ENCODE measurements around the gene ZNF614.

DNA sequence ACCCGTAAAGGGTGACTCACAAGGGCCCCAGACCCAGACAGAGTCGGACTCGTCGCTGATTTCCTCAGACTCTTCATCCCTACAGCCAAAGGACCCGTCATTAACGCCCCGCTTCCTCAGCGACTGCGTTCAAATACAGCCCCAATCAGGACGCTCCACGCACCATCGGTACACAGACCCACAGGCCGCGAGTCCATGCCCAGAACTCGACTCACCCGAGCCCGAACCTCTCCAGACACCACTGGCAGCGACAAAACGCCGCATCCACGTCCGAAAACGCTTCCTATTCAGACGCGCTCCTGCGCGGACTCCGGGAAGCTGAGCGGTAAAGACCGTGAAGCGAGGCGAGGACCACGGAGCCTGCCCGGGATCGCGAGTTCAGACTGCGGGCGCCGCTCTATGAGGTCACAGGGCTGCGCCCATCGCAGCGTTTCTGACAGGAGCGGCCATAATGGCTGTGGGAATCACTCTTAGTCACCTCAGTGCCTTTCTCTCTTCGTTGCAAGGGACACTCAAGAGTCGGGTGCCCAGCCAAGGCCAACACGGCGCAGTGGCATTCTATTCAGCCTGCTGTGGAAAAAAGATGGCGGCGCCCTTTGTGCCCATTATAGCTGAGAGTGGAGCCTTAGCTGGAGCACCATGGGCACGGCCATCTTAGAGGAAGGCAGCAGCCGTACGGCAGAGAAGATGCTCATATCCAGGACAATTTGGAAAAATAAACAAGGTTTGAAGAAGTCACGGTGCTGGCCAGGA, at the start of gene ZNF614:
- TF ChIP-seq, protein P1, sequence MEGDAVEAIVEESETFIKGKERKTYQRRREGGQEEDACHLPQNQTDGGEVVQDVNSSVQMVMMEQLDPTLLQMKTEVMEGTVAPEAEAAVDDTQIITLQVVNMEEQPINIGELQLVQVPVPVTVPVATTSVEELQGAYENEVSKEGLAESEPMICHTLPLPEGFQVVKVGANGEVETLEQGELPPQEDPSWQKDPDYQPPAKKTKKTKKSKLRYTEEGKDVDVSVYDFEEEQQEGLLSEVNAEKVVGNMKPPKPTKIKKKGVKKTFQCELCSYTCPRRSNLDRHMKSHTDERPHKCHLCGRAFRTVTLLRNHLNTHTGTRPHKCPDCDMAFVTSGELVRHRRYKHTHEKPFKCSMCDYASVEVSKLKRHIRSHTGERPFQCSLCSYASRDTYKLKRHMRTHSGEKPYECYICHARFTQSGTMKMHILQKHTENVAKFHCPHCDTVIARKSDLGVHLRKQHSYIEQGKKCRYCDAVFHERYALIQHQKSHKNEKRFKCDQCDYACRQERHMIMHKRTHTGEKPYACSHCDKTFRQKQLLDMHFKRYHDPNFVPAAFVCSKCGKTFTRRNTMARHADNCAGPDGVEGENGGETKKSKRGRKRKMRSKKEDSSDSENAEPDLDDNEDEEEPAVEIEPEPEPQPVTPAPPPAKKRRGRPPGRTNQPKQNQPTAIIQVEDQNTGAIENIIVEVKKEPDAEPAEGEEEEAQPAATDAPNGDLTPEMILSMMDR (IDR thresholded peaks at IDR 0.05 in 8 of 11, conservative IDR thresholded peaks at IDR 0.05 in 3 of 11): no peak
- peak in 1 of 3 donors; percentile 46 for TF ChIP-seq POLR2A (IDR thresholded peaks at IDR 0.05)

Data from spleen (tissue), 7 donors.